ENCODE results near the gene TBC1D17.

DNA sequence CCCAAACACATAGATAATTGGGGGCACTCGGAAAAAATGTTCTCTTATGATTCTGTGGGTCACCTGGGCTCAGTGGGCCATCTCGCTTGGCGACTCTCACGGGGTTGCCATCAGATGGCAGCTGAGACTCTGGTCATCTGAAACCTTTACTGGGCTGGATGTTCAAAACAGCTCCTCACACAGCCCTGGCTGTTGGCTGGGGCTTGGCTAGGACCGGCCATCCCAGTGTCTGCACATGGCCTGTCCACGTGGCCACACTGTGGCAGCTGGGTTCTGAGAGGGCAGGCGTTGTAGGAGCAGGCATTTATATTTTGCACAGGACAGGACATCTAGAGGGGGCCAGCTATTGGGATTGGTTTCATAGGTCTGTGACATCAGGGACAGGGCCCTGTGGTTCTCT lies 43.9 kb upstream of the TBC1D17 start:
- no peak for TF ChIP-seq POLR2A (IDR thresholded peaks at IDR 0.05)
- no peak for TF ChIP-seq EP300 (IDR thresholded peaks at IDR 0.05)
